GM12865 (cell line): ENCODE data around the gene XPO1.
A peak's percentile ranks its signal among the peaks of the same experiment; 100 is the strongest.

ENCODE experiments used
- DNase-seq: peaks from one replicate; pipeline ENCODE4 v3.0.0; 2010; ENCODE audit warnings: low read depth
- H3K4me3 ChIP-seq: 2 replicates; pipeline ENCODE4 v1.5.1; 2011; ENCODE audit warnings: mild to moderate bottlenecking, low read depth, low read length, control low read depth
- TF ChIP-seq, protein P1 (sequence below): IDR thresholded peaks from 2 replicates; pipeline ENCODE4 v1.5.1; 2011; ENCODE audit warnings: low read length, control low read depth, low read depth, inconsistent platforms; ENCODE audit not compliant: insufficient read depth; ENCODE audit errors: missing control alignments

XPO1 gene

DNA sequence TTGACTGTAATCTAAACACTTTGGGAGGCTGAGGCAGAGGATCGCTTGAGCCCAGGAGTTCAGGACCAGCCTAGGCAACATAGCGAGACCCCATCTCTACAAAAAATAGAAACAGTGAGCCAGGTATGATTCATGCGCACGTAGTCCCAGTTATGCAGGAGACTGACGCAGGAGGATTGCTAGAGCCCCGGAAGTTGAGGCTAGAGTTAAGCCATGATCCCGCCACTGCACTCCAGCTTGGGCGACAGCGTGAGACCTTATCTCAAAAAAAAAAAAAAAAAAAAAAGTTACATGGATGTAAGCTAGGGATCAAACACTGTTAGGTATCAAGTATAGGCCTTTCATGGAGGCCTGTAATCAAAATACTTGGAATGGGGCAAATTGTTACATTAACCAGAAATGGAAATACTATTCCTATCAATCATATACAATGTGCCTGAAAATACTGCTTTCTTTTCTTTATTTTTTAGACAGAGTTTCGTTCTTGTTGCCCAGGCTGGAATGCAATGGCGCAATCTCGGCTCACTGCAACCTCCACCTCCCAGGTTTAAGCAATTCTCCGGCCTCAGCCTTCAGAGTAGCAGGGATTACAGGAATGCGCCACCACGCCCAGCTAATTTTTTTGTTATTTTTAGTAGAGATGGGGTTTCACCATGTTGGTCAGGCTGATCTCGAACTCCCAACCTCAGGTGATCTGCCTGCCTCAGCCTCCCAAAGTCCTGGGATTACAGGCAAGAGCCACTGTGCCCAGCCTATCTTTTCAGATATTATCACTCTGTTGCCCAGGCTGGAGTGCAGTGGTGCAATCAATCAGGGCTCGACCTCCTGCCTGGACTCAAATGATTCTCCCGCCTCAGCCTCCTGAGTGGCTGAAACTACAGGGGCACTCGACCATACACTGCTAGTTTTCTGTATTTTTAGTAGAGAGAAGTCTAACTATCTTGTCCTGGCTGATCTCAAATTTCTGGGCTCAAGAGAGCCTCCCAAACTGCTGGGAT lies 27.2 kb downstream of the XPO1 start:
- DNase-seq = no peak
- no peak overlapping the region for H3K4me3 ChIP-seq
- TF ChIP-seq, protein P1, sequence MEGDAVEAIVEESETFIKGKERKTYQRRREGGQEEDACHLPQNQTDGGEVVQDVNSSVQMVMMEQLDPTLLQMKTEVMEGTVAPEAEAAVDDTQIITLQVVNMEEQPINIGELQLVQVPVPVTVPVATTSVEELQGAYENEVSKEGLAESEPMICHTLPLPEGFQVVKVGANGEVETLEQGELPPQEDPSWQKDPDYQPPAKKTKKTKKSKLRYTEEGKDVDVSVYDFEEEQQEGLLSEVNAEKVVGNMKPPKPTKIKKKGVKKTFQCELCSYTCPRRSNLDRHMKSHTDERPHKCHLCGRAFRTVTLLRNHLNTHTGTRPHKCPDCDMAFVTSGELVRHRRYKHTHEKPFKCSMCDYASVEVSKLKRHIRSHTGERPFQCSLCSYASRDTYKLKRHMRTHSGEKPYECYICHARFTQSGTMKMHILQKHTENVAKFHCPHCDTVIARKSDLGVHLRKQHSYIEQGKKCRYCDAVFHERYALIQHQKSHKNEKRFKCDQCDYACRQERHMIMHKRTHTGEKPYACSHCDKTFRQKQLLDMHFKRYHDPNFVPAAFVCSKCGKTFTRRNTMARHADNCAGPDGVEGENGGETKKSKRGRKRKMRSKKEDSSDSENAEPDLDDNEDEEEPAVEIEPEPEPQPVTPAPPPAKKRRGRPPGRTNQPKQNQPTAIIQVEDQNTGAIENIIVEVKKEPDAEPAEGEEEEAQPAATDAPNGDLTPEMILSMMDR = no peak

DNA sequence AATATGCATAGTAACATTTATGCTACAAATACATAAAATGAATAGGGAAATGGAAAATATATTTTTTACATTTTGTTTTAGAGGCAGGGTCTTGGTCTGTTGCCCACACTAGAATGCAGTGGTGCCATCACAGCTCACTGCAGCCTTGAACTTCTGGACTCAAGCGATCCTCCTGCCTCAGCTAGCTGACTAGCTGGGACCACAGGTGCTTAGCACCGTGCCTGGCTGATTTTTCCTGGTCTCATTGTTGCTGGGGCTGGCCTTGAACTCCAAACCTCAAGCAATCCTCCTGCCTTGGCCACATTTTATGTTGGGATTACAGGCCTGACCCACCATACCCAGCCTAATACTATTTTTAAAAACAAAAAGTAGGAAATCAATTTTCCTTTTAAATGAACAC lies 33.2 kb downstream of the XPO1 start:
- no peak for DNase-seq
- H3K4me3 ChIP-seq = no peak overlapping the region
- TF ChIP-seq, protein P1 = no peak

DNA sequence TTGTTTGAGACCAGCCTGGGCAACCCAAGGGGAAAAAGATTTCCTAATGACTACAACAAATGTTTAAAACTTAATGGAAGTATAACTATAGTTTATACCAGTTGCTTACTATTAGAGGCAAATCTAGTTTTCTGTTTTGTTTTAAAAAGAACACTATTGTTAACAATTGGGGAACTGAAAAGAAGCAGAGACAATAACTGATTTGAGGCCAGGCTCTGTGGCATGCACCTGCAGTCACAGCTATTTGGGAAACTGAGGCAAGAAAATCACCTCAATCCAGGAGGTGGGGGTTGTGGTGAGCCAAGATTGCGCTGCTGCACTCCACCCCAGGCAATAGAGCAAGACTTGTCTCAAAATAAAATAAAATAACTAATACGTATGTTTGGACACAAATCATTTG lies 39.1 kb downstream of the XPO1 start:
- no peak overlapping the region for H3K4me3 ChIP-seq
- TF ChIP-seq, protein P1 = no peak
- no peak for DNase-seq

DNA sequence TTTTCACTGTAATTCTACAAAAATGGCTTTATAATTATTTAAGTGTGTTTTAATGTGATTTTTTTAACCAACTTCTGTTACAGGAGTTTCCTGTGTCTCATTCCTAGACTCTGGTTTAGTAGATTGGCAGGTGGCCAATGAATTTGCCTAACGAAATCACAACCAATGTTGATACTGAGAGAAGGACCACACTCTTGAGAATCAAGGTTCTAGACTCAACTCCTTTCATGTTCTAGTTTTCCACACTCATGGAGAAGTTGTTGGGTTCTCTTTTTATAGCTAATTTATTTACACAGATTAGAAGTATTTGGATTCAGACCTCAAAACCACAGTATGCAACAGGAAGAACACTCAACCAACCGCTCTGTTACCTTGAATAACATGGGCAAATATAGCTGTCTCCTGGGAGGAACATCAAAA lies 44.6 kb downstream of the XPO1 start:
- no peak overlapping the region for H3K4me3 ChIP-seq
- TF ChIP-seq, protein P1 = no peak
- DNase-seq = peak; percentile 54

DNA sequence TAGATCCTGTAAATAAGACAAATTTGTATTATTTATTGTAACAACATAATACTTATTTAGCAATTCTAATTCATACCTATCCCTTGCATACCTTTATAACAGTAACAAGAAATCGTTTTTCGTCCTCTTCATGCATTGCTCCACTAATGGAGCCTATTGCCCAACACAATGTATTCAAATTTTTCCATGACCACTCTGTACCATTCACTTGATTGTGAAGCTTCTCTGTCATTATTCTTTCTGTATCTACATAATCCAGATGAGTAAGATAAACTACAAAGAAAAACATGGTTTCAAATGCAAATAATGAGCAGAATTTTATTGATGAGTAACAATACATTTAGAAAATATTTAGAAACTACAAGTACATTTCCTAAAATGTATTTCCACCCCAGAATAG lies 45.7 kb downstream of the XPO1 start:
- TF ChIP-seq, protein P1 = no peak
- H3K4me3 ChIP-seq = no peak overlapping the region
- DNase-seq = no peak

DNA sequence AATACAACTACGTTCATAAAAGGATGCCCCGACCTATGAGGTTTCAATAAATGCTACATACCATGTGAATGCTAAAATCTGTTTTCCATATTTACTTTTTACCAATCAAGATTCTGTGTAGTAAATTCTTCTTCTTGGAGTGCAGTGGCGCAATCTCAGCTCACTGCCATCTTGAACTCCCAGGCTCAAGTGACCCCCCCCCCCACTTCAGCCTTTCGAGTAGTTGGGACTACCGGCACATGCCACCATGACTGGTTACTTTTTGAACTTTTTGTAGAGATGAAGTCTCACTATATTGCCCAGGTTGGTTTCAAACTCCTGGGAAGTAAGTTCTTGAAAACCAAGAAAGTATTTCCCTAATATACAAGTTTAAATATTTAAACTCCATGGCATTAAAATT lies 52.9 kb downstream of the XPO1 start:
- DNase-seq = no peak
- no peak overlapping the region for H3K4me3 ChIP-seq
- TF ChIP-seq, protein P1 = no peak
